ENCODE measurements around the gene FASTKD2. TPM values are rescaled to one million over a fixed set of nuclear protein-coding genes. Genes with fewer than 3 reads are reported as not detected.

Gene FASTKD2
- 38.8 TPM for total RNA-seq

DNA sequence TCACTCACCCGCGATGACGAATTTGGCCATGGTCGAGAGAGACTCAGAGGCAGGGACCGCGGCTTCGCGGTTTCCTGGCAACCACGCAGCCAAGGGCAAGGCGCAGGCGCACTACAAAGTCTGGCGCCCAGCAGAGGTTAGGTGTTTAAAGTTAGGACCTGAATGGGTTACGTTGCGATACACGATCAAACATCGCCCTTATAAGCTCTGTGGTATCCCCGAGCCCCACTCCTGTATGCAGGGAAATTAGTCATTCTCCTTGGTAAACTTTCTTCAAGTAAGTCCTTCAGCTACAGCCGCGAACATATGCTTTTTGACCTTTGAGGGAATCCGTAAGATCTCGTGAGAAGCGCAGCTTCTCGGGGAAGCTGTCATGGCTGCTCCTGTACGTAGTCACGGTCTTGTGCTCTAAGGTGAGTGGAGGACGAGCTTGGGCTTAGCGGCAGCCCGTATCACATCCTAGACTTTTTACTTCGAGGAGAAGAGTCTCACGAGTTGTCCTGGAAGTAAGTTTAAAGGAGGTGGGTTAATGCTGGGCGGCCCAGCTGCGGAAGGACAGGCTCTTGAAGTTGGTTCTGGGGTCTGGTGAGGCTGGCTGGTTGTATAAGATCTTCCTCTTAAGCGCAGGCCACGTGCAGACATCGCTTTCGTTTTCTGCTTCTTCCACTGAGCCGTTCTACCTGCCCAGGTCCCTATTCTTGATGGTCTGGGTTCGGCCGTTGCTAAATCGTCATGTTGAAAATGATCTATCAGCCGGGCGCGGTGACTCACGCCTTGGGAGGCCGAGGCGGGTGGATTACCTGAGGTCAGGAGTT lies at the start of gene FASTKD2, which contains the start of gene MDH1B:
Gene FASTKD2, plus strand, starts transcription at position 365 of the 815 bp plus-strand sequence. CDS start 1,088 bp downstream, outside the sequence.
Gene MDH1B, minus strand, starts transcription at position 87 of the 815 bp plus-strand sequence. Its CDS starts 57 bp downstream, at position 30.
- DNase-seq (ENCODE audit: low spot score): peak; percentile 82

DNA sequence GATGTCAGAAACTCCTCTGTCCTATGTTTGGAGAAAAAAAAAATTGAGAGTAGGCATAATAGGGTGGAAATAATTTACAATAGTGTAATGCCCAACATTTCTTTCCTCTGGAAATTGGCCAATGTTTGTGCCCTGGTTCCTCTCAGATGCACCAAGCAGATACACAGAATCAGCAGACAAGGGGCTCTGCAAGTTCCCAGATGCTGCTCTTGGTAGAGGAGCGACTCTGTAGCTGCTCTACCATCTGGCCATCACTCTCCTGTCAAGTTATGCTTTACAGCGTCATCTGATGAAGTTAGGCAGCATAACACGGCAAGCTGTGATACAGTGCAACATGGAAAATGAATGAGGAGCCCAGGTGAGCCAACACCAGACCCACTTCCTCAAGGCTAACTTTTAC lies 48.8 kb upstream of the FASTKD2 start:
- no peak for DNase-seq (ENCODE audit: low spot score)

DNA sequence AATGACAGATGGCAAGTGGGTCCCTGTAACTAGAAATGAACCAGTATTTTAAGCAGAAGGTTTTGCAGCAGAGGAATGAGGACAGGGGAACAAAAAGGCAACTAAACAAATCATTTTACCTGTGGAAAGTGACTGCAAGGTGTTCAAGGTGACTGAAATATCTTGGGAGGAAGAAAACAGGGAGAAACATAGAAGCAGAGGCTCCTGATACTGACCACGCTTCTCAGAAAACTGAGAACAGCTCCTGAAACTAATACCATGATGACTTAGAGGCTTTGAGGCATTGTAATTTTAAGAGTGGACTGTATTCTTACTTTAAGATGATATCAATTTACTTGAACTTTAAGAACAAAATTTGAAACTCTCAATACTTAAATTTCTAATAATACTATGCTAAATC lies 47.1 kb upstream of the FASTKD2 start, which contains the start of gene DYTN:
Gene DYTN, minus strand, starts transcription at position 101 of the 400 bp plus-strand sequence. CDS start 117 bp downstream, outside the sequence.
- DNase-seq (ENCODE audit: low spot score): no peak

DNA sequence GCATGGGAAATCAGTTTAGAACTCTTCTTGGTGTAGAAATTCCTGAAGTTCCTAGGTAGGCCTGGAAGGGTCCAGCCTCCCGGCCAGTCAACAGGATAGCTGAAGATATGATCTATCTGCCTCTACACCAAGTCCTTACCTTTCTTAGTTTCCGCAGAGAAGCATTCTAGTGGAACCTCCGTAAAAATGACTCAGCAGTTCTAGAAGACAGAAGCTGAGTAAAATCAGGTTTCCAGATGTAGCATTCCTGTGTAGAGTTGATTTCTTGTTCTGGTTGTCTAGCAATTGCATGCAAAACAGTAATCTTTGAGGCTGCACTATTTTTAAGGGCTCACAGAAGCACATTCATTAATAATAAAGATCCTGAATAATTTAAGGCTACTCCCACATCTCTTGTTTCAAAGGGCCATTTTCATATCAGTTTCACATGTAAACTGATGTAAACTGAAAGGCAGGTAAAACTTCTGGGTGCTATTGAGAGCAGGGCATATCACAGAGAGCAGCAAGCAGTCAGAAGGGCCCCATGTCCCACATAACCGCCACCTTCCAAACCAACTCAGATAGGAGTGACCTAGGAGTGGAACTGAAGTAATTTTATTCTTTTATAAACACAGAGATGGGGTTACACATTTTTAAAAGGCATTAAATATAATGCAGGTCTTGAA lies 44.0 kb upstream of the FASTKD2 start:
- no peak for DNase-seq (ENCODE audit: low spot score)

DNA sequence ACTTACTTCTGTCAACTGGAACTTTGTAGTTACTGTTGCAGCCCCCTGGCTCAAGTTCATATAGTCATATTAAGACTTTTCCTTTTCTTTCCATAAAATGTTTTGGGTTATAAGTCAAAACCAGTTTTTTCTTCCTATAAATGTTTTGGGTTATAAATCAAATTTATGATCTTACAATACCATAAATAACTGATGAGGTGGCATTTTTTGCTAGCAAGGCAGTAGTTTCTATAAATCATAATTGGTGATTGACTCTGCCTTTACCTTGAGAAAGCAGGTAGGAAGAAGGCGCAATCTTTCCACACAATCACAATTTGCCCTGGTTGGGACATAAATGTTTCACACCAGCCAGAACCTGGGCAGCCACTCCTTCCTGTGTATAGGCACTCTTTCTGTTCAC lies 42.1 kb upstream of the FASTKD2 start:
- no peak for DNase-seq (ENCODE audit: low spot score)

DNA sequence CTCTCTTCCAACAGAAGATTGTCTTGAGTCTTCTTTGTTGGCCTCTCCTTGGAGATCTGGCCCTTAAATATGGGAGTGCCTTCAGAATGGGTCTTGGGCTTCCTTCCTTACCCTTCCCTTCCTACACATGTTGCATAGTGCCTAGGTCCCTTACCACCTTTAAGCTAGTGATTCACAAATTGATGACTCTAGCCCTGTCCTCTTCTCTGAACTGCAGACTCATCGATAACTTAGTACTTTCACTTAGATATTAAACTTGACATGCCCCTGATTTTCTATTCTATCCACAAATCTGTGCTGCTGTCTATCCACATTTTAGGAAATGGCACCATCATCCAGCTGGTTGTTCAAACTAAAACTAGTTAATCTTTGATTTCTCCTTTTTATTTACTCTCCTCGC lies 38.1 kb upstream of the FASTKD2 start:
- no peak for DNase-seq (ENCODE audit: low spot score)

DNA sequence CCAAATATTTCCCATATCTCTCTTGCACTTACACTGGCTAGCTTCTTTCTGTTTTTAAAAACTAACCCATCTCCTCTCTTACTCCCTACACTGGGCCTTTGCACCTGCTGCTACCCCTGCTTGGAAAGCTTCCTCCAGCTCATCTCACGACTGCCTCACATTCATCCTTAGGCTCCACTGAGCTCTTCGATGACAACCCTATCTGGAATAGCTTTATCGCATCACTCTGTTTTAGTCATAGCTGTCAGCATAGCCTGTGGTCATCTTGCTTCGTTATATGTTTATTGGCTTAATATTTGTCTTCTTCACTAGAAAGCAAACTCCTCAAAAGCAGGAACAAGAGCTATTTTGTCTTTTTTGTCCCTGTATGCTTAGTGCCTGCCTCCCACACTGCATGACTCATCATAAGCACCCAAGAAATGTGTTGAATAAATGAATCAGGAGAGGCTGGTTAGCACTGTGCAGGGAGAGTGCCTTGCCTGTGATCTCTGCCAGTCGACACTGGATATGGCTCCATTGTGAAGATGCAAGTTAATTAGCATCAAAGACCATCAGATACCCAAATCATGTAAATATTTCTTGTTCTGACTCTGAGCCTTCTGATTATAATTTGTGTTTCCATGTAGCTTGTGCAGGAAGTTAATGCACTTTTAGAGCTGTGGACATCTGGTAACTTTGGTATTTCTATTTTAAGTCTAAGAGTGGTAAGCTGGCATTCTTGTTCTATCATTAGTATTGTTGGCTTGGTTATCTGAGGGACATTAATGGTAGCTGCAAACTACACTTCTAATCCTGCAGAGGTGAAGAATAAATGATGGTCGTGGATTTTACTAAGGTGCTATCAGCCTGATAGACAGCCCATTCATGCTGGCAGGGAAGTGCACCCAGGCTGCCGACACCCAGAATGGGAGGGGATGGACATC lies 36.9 kb upstream of the FASTKD2 start:
- no peak for DNase-seq (ENCODE audit: low spot score)

DNA sequence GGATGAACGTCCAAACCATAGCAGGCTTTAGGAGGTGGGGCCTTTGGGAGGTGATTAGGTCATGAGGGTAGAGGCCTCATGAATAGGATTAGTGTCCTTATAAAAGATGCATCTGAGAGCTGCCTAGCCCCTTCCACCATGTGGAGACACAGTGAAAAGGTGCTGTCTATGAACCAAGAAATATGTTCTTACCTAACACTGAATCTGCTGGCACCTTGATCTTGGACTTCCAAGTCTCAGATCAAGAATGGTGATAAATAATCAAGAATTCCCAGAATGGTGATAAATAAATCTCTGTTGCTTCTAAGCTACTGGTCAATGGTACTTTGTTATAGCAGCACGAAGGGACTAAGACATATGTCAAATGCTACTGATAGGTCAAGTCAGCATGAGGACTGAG lies 32.1 kb upstream of the FASTKD2 start:
- DNase-seq (ENCODE audit: low spot score): no peak

DNA sequence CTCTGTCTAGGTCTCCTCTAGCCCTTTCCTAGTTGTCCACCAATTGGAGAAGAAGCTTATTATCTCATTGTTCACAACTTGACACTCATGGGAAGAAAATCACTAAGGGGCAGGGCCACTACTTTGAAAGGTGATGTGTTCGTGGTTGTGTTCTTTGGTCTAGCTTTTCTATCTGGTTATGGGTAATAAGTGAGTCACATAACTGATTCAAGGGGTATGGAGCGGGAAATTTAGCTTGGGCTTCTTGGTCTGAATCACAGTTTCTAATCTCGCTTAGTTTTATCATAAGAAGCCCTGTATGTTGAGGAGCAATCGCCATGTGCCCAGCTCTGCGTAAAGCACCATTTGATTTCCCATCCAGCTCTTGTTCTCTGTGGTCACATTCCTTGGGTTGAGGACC lies 28.5 kb upstream of the FASTKD2 start:
- DNase-seq (ENCODE audit: low spot score): no peak

DNA sequence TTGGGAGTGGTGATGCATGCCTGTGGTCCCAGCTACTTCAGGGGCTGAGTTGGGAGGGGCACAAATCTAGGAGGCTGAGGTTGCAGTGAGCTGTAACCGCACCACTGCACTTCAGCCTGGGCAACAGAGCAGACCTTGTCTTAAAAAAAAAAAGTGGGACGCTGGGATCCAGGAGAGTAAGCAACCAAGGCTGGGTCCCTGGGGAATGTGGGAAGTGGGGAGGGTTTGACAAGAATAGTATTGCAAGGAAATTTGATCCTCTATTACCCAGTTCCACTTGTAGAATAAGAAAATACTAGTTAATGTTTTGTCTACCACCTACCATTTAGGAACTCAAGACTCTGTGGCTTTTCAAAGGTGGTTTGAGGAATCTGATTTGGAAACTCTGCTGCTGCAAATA lies 26.1 kb upstream of the FASTKD2 start:
- no peak for DNase-seq (ENCODE audit: low spot score)

DNA sequence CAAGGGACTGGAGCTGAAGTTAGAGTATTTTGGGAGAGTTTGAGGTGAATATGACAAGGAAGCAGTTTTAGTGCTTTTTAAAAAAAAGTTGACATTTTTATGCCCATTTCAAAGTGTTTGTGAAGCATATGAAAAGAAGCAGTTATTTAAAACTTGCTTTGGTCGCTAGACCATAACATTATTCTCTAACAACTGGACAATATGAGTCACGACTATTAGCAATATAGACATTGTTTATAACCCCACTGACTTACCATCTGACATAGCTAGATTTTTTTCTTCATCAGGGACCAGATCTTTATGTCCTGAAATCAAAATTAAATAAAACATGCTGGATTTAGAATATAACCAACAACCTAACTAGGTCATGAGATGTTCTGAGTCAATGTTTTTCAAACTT lies 24.6 kb upstream of the FASTKD2 start:
- DNase-seq (ENCODE audit: low spot score): no peak

DNA sequence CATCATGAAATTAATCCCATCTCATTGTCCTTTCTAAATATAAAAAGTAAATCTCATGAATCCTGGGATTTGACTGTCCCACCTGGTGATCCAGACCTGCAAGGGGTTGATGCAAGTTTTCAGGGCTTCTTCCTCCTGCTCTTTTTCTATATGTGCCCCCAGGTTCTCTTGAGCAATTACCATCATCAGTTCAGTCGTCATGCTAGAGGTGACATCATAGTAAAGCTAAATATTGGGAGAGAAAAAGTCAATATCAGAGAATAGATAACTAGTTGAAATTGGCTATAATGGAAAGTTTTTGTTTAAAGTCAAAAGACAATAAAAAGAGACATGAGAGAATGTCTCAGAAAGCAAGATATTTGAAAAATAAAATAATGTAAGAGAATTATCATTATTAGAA lies 8.6 kb upstream of the FASTKD2 start:
- no peak for DNase-seq (ENCODE audit: low spot score)

DNA sequence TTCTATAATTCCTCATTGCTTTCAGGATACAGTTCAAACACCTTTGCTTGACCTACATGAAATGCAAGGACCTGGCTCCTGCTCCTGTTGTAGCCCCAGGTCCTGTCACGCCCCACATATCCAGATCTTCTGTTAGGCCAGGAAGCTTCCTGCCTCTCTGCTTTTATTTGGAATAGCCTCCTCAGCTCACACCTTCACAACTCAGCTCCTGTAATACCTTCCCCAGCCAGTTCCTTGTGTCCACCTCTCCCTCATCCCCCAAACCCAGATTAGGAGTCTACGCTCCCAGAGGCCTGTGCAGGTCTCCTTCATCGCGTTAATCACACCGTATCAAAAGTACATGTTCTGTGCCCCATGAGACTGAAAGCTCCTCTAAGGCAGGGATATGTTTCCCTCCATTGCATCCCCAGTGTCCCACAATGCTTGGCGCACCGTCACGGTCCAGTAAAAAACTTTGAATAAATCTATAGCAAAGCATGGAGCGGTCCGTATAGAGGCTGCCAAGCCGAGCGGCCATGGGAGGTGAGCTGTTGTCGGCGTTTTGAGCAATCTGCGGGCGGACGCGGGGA lies 649 bp upstream of the FASTKD2 start:
- DNase-seq (ENCODE audit: low spot score): no peak

DNA sequence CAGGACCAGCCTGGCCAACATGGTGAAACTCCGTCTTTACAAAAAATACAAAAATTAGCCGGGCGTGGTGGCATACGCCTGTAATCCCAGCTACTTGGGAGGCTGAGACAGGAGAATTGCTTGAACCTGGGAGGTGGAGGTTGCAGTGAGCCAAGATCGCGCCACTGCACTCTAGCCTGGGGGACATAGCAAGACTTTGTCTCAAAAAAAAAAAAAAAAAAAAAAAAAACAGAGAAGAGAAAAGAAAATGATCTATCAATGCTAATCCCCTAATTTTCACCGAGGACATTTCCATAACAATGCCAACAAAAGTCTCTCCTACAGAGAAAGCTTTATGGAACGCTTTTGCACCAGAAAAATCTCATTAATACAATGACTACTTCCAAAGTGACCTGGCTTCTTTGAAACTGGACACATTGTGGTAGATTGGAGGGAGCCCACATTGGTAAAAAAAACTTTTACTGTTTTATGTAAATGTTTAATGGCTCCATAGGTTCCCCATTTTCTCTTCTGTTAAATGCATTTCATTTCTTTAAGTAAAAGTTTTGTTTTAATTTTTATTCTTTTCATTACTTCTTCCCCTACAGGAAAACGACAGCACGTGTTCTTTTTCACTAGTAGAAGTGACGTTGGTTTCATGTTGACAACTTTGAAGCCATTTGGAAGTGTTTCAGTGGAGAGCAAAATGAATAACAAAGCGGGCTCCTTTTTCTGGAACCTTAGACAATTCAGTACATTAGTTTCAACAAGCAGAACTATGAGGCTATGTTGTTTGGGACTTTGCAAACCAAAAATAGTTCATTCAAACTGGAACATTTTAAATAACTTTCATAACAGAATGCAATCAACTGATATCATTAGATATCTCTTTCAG lies 888 bp downstream of the FASTKD2 start:
- DNase-seq (ENCODE audit: low spot score): no peak

DNA sequence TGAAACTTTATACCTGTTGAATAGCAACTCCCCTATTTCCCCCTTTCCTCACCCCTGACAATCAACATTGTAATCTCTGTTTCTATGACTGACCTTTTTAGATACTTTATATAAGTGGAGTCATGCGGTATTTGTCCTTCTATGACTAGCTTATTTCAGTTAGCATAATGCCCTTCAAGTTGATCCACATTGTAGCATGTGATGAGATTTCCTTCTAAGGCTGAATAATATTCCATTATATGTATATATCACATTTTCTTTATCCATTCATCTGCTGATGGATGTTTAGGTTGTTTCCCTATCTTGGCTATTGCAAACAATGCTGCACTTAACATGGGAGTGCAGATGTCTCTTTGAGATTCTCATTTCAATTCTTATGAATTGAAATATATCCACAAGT lies 9.5 kb downstream of the FASTKD2 start:
- DNase-seq (ENCODE audit: low spot score): no peak

DNA sequence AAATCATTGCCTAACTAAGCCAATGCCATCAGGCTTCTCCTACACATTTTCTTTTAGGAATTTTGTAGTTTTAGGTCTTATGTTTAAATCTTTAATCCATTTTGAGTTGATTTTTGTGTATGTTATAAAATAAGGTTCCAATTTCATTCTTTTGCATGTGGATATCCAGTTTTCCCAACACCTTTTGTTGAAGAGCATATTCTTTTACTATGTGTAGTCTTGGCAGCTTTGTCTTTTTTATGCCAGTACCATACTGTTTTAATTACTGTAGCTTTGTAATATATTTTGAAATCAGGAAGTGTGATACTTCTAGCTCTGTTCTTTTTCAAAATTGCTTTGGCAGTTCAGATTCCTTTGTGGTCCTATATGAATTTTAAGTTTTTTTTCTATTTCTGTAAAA lies 11.0 kb downstream of the FASTKD2 start:
- no peak for DNase-seq (ENCODE audit: low spot score)

DNA sequence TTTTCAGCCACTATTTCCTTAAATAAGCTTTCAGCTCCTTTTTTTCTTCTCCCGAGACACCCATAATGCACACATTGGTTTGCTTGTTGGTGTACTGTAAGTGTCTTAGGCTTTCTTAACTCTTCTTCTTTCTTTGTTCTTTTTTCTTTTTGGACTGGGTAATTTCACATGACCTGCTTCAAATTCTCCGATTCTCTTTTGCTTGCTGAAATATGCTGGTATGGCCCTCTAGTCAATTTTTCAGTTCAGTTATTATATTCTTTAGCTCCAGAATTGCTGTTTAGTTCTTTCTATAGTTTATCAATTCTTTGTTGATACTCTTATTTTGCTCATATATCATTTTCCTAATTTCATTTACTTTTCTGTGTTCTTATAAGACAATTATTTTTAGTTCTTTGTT lies 15.3 kb downstream of the FASTKD2 start:
- DNase-seq (ENCODE audit: low spot score): no peak

DNA sequence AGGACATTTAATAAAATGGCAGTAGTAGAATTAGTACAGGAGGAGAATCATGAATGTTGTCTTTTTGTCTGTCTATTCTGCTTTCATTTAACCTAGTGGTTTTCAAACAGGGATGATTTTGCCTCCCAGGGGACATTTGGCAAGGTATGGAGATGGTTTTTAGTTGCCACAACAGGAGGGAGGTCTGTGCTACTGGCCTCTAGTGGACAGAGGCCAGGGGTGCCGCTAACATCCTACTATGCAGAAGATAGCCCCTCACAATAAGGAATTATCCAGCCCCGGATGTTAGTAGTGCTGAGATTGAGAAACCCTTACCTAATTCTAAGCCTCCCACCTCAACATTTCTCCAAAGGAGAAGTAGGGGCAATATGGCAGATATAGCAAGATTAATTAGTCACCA lies 18.3 kb downstream of the FASTKD2 start:
- no peak for DNase-seq (ENCODE audit: low spot score)

DNA sequence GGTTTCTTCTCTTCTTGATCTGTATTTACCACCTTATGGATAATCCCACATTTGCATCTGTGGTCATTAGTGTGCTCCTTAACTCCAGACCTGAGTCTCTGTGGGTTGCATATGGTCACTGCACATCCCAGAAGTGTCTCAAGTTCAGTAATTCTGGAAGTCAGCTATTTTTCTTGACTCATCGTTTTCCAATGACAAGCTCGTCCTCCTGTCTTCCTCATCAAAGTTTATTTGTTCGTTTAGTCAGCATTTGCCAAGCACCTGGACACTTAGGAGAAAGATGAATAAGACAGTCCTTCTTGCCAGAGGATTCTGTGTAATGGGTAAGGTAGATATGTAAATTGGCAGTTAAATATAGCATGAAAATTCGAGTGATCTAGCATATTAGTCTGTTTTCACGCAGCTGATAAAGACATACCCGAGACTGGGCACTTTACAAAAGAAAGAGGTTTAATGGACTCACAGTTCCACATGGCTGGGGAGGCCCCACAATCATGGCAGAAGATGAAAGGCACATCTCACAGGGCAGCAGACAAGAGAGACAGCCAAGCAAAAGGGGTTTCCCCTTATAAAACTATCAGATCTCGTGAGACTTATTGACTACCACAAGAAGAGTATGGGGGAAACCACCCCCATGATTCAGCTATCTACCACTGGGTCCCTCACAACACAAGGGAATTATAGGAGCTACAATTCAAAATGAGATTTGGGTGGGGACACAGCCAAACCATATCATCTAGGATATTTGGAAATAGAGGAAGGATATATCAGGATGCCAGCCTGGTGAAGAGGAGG lies 19.4 kb downstream of the FASTKD2 start:
- no peak for DNase-seq (ENCODE audit: low spot score)
